Measurements from ENCODE around the gene CREB5.

CREB5 gene

DNA sequence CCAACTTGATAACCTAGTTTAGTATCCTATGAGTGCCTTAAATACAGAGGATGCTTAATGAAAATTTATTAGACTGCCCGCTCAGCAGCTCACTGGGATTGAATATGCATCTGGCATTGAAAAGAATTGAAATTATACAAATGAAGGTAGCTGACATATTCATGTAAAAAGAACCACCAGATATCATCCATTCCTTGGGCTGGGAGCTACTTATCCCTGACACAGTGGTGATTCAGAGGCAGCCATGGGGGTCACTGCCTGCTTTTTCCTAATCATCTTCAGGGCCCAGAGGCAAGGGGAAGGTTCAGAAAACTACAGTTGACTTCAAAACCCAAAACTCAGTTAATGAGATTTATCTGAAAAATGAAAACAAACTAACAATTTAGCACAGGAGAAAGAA is 424.9 kb downstream of the CREB5 start:
- no peak for DNase-seq (ENCODE audit: low read depth in 2 of 2)
- TF ChIP-seq, protein P1, sequence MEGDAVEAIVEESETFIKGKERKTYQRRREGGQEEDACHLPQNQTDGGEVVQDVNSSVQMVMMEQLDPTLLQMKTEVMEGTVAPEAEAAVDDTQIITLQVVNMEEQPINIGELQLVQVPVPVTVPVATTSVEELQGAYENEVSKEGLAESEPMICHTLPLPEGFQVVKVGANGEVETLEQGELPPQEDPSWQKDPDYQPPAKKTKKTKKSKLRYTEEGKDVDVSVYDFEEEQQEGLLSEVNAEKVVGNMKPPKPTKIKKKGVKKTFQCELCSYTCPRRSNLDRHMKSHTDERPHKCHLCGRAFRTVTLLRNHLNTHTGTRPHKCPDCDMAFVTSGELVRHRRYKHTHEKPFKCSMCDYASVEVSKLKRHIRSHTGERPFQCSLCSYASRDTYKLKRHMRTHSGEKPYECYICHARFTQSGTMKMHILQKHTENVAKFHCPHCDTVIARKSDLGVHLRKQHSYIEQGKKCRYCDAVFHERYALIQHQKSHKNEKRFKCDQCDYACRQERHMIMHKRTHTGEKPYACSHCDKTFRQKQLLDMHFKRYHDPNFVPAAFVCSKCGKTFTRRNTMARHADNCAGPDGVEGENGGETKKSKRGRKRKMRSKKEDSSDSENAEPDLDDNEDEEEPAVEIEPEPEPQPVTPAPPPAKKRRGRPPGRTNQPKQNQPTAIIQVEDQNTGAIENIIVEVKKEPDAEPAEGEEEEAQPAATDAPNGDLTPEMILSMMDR (IDR thresholded peaks at IDR 0.05; ENCODE audit: low read depth, low read length): no peak
- no peak overlapping the region for H3K4me3 ChIP-seq (replicated peaks in 1 of 2; ENCODE audit: low read depth in 2 of 2, low read length in 2 of 2)

DNA sequence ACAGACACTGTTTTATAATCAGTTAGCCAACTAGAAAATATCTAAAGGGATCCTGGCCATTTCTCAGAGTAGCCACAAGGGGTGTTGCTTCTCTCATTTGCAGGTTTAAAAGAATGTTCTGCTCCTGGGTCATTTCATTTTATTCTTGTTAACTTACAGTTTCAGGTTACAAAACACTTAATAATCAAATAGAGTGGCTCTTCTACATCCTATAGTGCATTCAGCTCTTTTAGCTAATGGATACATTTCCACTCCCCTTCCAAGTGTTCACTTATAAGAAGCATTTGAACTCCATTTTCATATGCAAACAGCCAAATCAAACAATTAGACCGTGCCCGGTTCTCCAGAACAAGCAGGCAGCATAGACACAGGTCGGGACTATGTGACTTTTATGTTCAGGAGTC is 428.3 kb downstream of the CREB5 start:
- TF ChIP-seq, protein P1 (IDR thresholded peaks at IDR 0.05; ENCODE audit: low read depth, low read length): peak; percentile 59
- DNase-seq (ENCODE audit: low read depth in 2 of 2): peak; percentile 19 to 29
- H3K4me3 ChIP-seq (replicated peaks in 1 of 2; ENCODE audit: low read depth in 2 of 2, low read length in 2 of 2): no peak overlapping the region

DNA sequence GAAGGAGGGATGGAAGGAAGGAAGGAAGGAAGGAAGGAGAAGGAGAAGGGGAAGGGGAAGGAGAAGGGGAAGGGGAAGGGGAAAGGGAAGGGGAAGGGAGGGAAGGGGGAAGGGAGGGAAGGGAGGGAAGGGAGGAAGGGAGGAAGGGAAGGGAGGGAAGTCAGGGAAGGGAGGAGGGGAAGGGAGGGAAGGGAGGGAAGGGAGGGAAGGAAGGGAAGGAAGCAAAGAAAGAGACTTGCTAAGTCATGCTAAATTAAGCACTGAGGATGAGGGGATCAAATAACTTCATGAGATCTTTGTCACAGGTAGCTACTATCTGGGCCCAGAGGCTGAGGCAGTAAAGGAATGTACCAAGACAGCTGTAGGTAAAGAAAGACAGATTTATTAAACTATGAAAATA is 429.4 kb downstream of the CREB5 start:
- H3K4me3 ChIP-seq (replicated peaks in 1 of 2; ENCODE audit: low read depth in 2 of 2, low read length in 2 of 2): no peak overlapping the region
- TF ChIP-seq, protein P1 (IDR thresholded peaks at IDR 0.05; ENCODE audit: low read depth, low read length): no peak
- no peak for DNase-seq (ENCODE audit: low read depth in 2 of 2)

DNA sequence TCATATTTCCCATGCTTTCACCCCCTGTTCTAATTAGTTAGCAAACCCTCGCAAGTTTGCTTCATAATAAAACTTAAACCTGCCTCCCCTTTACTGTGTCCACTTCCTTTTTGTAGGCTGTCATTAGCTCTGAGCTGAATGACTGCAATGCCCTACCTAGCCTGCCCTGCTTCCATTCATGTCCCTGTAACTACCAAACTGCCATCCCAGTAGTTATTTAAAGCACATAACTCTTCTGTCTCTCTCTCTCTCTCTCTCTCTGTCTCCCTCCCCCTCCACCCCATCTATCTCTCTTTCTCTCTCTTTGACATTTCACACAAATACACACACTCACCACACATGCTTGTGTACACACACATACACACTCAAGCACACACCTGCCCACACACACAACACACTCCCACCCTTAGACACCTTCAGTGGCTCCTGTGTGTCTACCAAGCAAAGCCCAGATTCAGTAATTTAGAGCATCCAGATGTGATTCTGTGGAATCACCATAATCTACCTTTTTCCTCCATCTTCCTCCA is 430.5 kb downstream of the CREB5 start:
- TF ChIP-seq, protein P1 (IDR thresholded peaks at IDR 0.05; ENCODE audit: low read depth, low read length): no peak
- no peak overlapping the region for H3K4me3 ChIP-seq (replicated peaks in 1 of 2; ENCODE audit: low read depth in 2 of 2, low read length in 2 of 2)
- DNase-seq (ENCODE audit: low read depth in 2 of 2): no peak

DNA sequence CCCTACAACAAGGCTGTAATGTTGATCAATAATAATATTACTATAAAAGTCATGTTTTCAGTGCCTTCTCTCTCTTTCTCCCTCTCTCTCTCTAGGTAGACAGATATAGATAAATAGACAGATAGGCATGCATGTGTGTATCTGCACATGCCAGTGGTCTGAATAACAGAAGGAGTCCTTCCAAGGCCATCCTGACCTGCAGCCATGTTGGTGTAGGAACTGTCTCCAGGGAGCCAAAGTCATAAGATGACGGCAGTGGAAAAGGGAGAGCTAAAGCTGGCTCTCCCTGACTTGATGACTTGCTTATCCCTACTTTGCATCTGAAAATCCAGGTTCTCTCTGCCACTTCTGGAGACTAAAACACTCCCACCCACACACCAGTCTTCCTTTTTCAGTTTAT is 432.8 kb downstream of the CREB5 start:
- DNase-seq (ENCODE audit: low read depth in 2 of 2): no peak
- no peak overlapping the region for H3K4me3 ChIP-seq (replicated peaks in 1 of 2; ENCODE audit: low read depth in 2 of 2, low read length in 2 of 2)
- TF ChIP-seq, protein P1 (IDR thresholded peaks at IDR 0.05; ENCODE audit: low read depth, low read length): no peak

DNA sequence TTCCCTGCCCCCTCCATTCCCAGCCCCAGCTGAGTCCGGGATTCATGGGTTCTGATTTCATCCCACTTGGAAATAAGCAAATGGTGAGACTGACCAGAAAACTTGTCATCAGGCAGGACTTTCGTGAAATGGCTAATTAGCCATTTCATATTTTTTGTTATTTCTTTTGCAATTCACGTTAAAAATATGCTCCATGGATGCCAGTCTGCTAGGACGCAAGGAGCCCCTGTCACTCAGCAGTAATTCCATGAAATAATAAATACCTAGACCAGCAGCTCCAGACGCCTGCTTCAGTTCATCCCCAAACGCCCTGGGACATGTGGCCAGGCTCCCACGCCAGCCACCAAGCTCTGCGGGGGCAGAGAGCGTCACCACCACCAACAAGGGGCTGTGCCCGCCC is 434.9 kb downstream of the CREB5 start:
- DNase-seq (ENCODE audit: low read depth in 2 of 2): no peak
- TF ChIP-seq, protein P1 (IDR thresholded peaks at IDR 0.05; ENCODE audit: low read depth, low read length): no peak
- H3K4me3 ChIP-seq (replicated peaks in 1 of 2; ENCODE audit: low read depth in 2 of 2, low read length in 2 of 2): no peak overlapping the region

DNA sequence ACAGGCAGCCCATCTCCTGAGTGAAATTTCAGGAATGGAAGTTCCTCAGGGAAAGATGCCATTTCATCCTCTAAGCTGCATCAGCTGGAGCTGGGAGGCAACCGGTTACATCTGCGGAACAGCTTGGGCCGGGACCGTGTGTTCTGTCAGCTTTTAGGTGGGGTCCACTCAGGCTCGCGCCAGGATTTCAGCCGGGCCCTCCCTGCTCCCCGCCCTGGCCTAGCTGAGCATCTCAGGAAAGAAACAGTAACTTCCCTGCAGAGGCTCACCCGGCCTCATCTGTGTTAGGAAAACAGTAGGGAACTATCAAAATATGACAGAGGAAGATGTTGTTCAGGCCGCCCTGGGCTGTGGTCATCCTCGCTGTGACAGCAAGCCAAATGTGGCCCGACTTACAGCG is 435.4 kb downstream of the CREB5 start:
- no peak overlapping the region for H3K4me3 ChIP-seq (replicated peaks in 1 of 2; ENCODE audit: low read depth in 2 of 2, low read length in 2 of 2)
- DNase-seq (ENCODE audit: low read depth in 2 of 2): no peak
- TF ChIP-seq, protein P1 (IDR thresholded peaks at IDR 0.05; ENCODE audit: low read depth, low read length): no peak
